Neutrophil (primary cell): Measurements from ENCODE around the gene PI4K2A.
"Not testable (repeated sequence)": the region's sequence is repeated elsewhere in the genome, so short reads cannot be mapped to it uniquely, and the experiment has no call there.

Source experiments
- H3K27ac ChIP-seq: fragments of 200-600 bp; sonication (generic); 2 replicates; pipeline ENCODE4 v1.5.1; 2016; ENCODE audit warnings: mild to moderate bottlenecking, moderate library complexity
- H3K27me3 ChIP-seq: fragments of 200-600 bp; sonication (generic); 2 replicates; pipeline ENCODE4 v1.6.0; 2016; ENCODE audit warnings: mild to moderate bottlenecking
- H3K36me3 ChIP-seq: fragments of 200-600 bp; sonication (generic); 2 replicates; pipeline ENCODE4 v1.5.1; 2017
- H3K4me1 ChIP-seq, 2 experiments: fragments of 200-600 bp in 1 of 2; sonication (generic) in 1 of 2; 1 replicate in 1 of 2; 2 replicates in 1 of 2; pipeline versions ENCODE4 v1.5.1 to v1.6.1; 2013 to 2016; ENCODE audit warnings: low read depth in 1 of 2, low read length in 1 of 2, mild to moderate bottlenecking in 1 of 2, moderate library complexity in 1 of 2; ENCODE audit not compliant: control insufficient read depth in 1 of 2, insufficient read depth in 1 of 2
- H3K4me3 ChIP-seq, 2 experiments: fragments of 200-600 bp in 1 of 2; sonication (generic) in 1 of 2; 1 replicate in 1 of 2; 2 replicates in 1 of 2; pipeline ENCODE4 v1.5.1; 2013 to 2016; ENCODE audit warnings: low read depth in 1 of 2, low read length in 1 of 2, mild to moderate bottlenecking in 1 of 2, moderate library complexity in 1 of 2
- H3K9me3 ChIP-seq: fragments of 200-600 bp; sonication (generic); 2 replicates; pipeline ENCODE4 v1.5.1; 2016
- CTCF ChIP-seq: fragments of 200-600 bp; sonication (generic); IDR thresholded peaks from 2 replicates; pipeline ENCODE4 v1.5.1; 2016; ENCODE audit warnings: antibody characterized with exemption

The PI4K2A gene

GRCh38 chr10:97633921-97634320 lies 6.5 kb upstream of the PI4K2A start:
- H3K4me1 ChIP-seq = peaks cover 12 to 13% of the 10 kb centered on the region in 2 experiments
- H3K4me3 ChIP-seq = peak overlapping the region; percentile 58 to 66
- H3K27ac ChIP-seq = no peak overlapping the region
- peaks cover 28% of the 10 kb centered on the region for H3K27me3 ChIP-seq
- no peaks in the 10 kb centered on the region for H3K9me3 ChIP-seq
- no peaks in the 10 kb centered on the region for H3K36me3 ChIP-seq
- no peak for TF ChIP-seq CTCF

GRCh38 chr10:97635577-97635976 lies 4.9 kb upstream of the PI4K2A start:
- Histone ChIP-seq H3K27ac (no peak overlapping the region), H3K4me1 (peaks cover 17% of the 10 kb centered on the region in 2 experiments), H3K4me3 (no peak overlapping the region), H3K27me3 (peaks cover 44% of the 10 kb centered on the region), H3K36me3 (no peaks in the 10 kb centered on the region), H3K9me3 (no peaks in the 10 kb centered on the region)
- no peak for TF ChIP-seq CTCF

- not testable (repeated sequence) for H3K9me3 ChIP-seq, H3K27ac ChIP-seq, H3K4me3 ChIP-seq, H3K36me3 ChIP-seq
- Histone ChIP-seq H3K27me3 (peaks cover 55% of the 10 kb centered on the region), H3K4me1 (peaks cover 13% of the 10 kb centered on the region in 2 experiments)
These were observed 1.4 kb upstream of the PI4K2A start for GRCh38 chr10:97639090-97639489.

GRCh38 chr10:97640868-97641811 lies 669 bp downstream of the PI4K2A start:
- TF ChIP-seq CTCF = no peak
- no peaks in the 10 kb centered on the region for H3K9me3 ChIP-seq
- H3K27me3 ChIP-seq = peaks cover 55% of the 10 kb centered on the region
- no peaks in the 10 kb centered on the region for H3K36me3 ChIP-seq
- peaks cover 13% of the 10 kb centered on the region in 2 experiments for H3K4me1 ChIP-seq
- peak overlapping the region; percentile 68 to 83 for H3K4me3 ChIP-seq
- H3K27ac ChIP-seq = peak overlapping the region; percentile 84

- H3K27me3 ChIP-seq = peaks cover 55% of the 10 kb centered on the region
- not testable (repeated sequence) for H3K4me3 ChIP-seq, H3K36me3 ChIP-seq, H3K27ac ChIP-seq, H3K9me3 ChIP-seq
- peaks cover 13% of the 10 kb centered on the region in 2 experiments for H3K4me1 ChIP-seq
These were observed 2.1 kb downstream of the PI4K2A start for GRCh38 chr10:97642471-97643159.

- Histone ChIP-seq H3K27me3 (peaks cover 48% of the 10 kb centered on the region), H3K4me3 (no peak overlapping the region), H3K9me3 (no peaks in the 10 kb centered on the region), H3K27ac (no peak overlapping the region), H3K36me3 (no peaks in the 10 kb centered on the region), H3K4me1 (peaks cover 13% of the 10 kb centered on the region in 2 experiments)
- TF ChIP-seq CTCF = no peak
These were observed 3.0 kb downstream of the PI4K2A start for GRCh38 chr10:97643441-97643985.
